BE2C (cell line): ENCODE measurements around the gene NR4A3.
"Not testable (repeated sequence)": the region's sequence is repeated elsewhere in the genome, so short reads cannot be mapped to it uniquely, and the experiment has no call there.

Experiments used
- DNase-seq: peaks from one replicate; pipeline ENCODE4 v3.0.0-alpha.2; 2020
- H3K27me3 ChIP-seq: fragments of 250-450 bp; sonication (Bioruptor Pico); 2 replicates; pipeline ENCODE4 v1.5.1; 2020; ENCODE audit warnings: mild to moderate bottlenecking
- H3K36me3 ChIP-seq: fragments of 250-450 bp; sonication (Bioruptor Pico); 2 replicates; pipeline ENCODE4 v1.5.1; 2020; ENCODE audit warnings: mild to moderate bottlenecking
- H3K4me1 ChIP-seq: fragments of 250-450 bp; sonication (Bioruptor Pico); 2 replicates; pipeline ENCODE4 v1.5.1; 2020
- H3K4me3 ChIP-seq: 2 replicates; pipeline ENCODE4 v1.5.1; 2011; ENCODE audit warnings: low read depth, low read length
- H3K9me3 ChIP-seq: fragments of 250-450 bp; sonication (Bioruptor Pico); 2 replicates; pipeline ENCODE4 v1.5.1; 2020
- TF ChIP-seq, protein P1 (sequence below): IDR thresholded peaks from 2 replicates; pipeline ENCODE4 v1.5.1; 2012; ENCODE audit warnings: mild to moderate bottlenecking, low read depth, low read length

NR4A3 gene

DNA sequence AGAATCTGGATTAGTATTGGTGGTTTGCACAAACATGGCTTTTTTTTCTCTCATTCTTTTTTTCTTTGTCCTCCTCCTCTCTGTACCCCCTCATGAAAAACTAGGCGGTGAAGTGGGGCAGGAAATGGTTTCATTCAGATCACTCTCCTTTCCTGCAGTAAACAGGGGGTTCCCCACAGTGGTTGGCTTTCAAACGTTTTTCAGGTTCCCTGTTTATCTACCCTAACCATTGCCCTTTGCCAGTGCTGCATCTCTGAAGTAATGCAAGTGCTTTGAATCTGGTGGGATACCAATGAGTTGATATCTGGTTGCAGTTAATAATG is 29.8 kb downstream of the NR4A3 start:
- no peaks in the 10 kb centered on the region for H3K4me1 ChIP-seq
- TF ChIP-seq, protein P1, sequence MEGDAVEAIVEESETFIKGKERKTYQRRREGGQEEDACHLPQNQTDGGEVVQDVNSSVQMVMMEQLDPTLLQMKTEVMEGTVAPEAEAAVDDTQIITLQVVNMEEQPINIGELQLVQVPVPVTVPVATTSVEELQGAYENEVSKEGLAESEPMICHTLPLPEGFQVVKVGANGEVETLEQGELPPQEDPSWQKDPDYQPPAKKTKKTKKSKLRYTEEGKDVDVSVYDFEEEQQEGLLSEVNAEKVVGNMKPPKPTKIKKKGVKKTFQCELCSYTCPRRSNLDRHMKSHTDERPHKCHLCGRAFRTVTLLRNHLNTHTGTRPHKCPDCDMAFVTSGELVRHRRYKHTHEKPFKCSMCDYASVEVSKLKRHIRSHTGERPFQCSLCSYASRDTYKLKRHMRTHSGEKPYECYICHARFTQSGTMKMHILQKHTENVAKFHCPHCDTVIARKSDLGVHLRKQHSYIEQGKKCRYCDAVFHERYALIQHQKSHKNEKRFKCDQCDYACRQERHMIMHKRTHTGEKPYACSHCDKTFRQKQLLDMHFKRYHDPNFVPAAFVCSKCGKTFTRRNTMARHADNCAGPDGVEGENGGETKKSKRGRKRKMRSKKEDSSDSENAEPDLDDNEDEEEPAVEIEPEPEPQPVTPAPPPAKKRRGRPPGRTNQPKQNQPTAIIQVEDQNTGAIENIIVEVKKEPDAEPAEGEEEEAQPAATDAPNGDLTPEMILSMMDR = no peak
- no peak overlapping the region for H3K4me3 ChIP-seq
- H3K36me3 ChIP-seq = no peaks in the 10 kb centered on the region
- DNase-seq = no peak
- H3K27me3 ChIP-seq = no peaks in the 10 kb centered on the region
- no peaks in the 10 kb centered on the region for H3K9me3 ChIP-seq

DNA sequence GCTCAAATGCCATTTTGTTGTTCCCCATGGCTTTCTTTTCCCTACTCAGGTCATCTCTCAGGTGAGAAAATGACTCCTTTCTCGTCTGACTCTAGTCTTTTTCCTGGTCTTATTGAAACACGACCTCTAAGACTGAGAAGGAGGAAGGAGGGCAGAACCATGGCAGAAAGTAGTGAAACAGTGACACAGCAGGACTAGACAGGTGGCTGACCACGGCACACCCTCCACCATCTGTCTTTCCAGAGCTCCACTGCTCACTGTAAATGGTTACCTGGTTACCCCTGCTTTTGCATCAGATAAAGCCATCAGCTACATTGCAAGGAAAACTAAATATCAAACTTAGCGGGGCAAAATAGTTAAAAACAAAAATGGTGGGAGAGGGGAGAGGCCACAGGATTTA is 30.9 kb downstream of the NR4A3 start:
- H3K4me1 ChIP-seq = no peaks in the 10 kb centered on the region
- no peaks in the 10 kb centered on the region for H3K27me3 ChIP-seq
- no peaks in the 10 kb centered on the region for H3K36me3 ChIP-seq
- H3K4me3 ChIP-seq = no peak overlapping the region
- no peak for DNase-seq
- TF ChIP-seq, protein P1 = no peak
- no peaks in the 10 kb centered on the region for H3K9me3 ChIP-seq

DNA sequence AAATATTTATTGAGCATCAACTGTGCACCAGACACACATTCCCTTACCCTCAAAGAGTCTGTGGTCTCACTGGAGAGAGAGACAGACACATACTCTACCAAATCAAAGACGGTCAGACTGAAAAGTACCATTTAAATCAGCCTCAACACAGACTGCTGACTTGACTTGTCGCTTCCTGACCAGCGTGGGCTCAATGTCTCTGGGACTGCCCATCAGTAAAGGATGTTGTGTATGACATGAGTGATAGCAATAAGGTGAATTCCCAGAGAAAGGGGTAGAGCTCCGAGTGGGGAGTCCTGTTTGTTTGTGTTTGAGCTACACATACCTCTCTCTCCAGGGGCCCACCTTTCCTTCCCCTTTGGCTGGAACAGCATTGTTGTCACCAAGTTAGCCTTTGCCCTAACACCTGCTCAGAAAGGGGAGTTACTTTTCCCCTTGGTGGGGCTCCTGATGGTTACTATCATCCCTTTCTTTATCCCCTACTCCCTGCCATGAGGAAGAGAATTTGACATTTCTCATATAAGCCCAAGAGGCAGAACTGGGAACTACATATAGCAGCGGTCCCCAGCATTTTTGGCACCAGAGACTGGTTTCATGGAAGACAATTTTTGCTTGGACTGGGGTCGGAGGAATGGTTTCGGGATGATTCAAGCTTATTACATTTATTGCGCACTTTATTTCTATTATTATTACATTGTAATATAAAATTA is 33.9 kb downstream of the NR4A3 start:
- Histone ChIP-seq H3K4me1 (no peaks in the 10 kb centered on the region), H3K9me3 (no peaks in the 10 kb centered on the region), H3K36me3 (no peaks in the 10 kb centered on the region), H3K27me3 (no peaks in the 10 kb centered on the region), H3K4me3 (no peak overlapping the region)
- TF ChIP-seq, protein P1 = no peak
- DNase-seq = no peak

DNA sequence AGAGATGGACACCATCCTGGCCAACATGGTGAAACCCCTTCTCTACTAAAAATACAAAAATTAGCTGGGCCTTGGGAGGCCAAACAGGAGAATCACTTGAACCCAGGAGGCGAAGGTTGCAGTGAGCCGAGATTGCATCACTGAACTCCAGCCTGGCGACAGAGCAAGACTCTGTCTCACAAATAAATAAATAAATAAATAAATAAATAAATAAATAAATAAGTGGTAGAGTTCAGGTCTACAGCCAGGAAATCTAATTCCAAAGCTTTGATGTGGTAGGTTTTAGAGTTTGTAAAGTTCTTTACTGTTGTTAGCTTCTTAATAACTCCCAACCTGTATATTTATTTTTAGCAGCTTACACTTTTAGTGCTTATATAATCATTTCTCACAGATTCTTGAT is 35.9 kb downstream of the NR4A3 start:
- H3K4me3 ChIP-seq, H3K9me3 ChIP-seq, H3K27me3 ChIP-seq, H3K36me3 ChIP-seq, H3K4me1 ChIP-seq, DNase-seq: not testable (repeated sequence)

DNA sequence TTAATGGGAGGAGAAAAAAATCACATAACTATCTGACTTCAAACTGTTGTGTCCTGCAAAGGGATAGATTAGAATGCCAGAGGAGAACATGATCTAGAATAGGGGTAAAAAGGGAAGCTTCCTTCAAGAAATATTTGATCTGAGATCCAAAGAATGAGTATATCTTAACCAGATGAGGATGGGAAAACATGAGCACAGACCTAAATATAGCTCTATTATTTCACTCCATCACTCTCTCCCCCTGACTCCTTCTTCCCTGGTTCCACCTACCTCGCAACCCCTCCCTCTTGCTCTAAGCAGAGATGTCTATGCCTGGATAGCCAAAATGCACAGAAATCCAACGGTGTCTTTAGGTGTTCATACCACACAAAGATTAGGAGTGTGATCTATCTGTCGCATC is 36.4 kb downstream of the NR4A3 start:
- no peaks in the 10 kb centered on the region for H3K27me3 ChIP-seq
- DNase-seq = no peak
- H3K9me3 ChIP-seq = no peaks in the 10 kb centered on the region
- H3K4me1 ChIP-seq = no peaks in the 10 kb centered on the region
- no peak overlapping the region for H3K4me3 ChIP-seq
- TF ChIP-seq, protein P1 = no peak
- no peaks in the 10 kb centered on the region for H3K36me3 ChIP-seq

DNA sequence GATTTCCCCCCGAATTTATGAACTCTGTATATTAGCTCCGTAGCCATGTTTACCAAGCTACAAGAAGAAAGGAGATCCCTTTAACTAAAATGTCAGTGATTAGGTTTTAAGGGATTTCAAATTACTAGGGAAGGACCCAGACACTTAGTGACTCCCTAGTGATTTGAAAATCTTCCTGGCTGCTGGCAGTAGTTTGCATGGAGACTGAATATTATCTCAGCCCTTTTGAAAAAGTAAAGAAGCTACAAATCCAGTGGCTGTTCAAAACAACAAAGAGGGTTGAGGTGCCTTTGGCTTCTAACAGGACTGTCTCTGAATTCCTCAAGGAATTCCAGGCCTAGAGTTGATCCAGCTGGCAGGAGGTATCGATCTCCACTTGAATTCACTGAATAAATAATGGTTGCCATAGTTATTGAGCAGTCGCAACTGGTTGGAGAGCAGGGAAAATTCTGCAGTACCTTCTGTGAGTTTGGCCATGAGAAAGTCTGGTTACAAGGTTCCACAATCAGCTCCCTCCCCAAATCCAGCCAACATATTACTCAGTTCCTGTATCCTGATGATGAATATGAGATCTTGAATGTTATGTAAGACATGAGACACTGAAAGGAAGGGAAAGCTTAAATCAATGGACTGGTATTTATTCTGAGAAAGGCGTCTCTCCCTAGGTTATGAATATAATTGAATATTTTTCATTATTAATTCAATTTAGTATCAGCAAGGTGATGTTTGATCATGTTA is 37.7 kb downstream of the NR4A3 start:
- H3K4me1 ChIP-seq = no peaks in the 10 kb centered on the region
- no peak for DNase-seq
- H3K4me3 ChIP-seq = no peak overlapping the region
- no peaks in the 10 kb centered on the region for H3K27me3 ChIP-seq
- H3K36me3 ChIP-seq = no peaks in the 10 kb centered on the region
- H3K9me3 ChIP-seq = no peaks in the 10 kb centered on the region
- TF ChIP-seq, protein P1 = no peak
